Smooth muscle cell (in vitro differentiated cells): ENCODE results near the gene OGDH. TPM values are rescaled to one million over a fixed set of nuclear protein-coding genes. Genes with fewer than 3 reads are reported as not detected.

ENCODE experiments used
- DNase-seq: peaks from one replicate; lab custom pipeline; 2025; ENCODE audit not compliant: unreplicated experiment; lab: John Stamatoyannopoulos, UW
- H2AFZ ChIP-seq: fragments of 200-600 bp; sonication (generic); 2 replicates; pipeline ENCODE4 v1.6.0; 2016; ENCODE audit warnings: antibody characterized with exemption, low read depth, mild to moderate bottlenecking
- H3F3A ChIP-seq: fragments of 200-600 bp; sonication (generic); 2 replicates; pipeline ENCODE4 v1.6.0; 2017; ENCODE audit warnings: antibody characterized with exemption, low read depth
- H3K27ac ChIP-seq: fragments of 200-600 bp; sonication (generic); 2 replicates; pipeline ENCODE4 v1.5.1; 2016; ENCODE audit warnings: low read depth, mild to moderate bottlenecking
- H3K27me3 ChIP-seq: fragments of 200-600 bp; sonication (generic); 2 replicates; pipeline ENCODE4 v1.6.1; 2016; ENCODE audit warnings: low read depth, mild to moderate bottlenecking
- H3K36me3 ChIP-seq: fragments of 200-600 bp; sonication (generic); 2 replicates; pipeline ENCODE4 v1.5.1; 2016; ENCODE audit warnings: low read depth
- H3K4me1 ChIP-seq: fragments of 200-600 bp; sonication (generic); 2 replicates; pipeline ENCODE4 v1.5.1; 2016; ENCODE audit warnings: low read depth
- H3K4me2 ChIP-seq: fragments of 200-600 bp; sonication (generic); 2 replicates; pipeline ENCODE4 v1.6.0; 2016; ENCODE audit warnings: mild to moderate bottlenecking
- H3K4me3 ChIP-seq: fragments of 200-600 bp; sonication (generic); 2 replicates; pipeline ENCODE4 v1.5.1; 2016; ENCODE audit warnings: mild to moderate bottlenecking
- H3K79me2 ChIP-seq: fragments of 200-600 bp; sonication (generic); 2 replicates; pipeline ENCODE4 v1.6.0; 2016; ENCODE audit warnings: low read depth, mild to moderate bottlenecking
- H3K9ac ChIP-seq: fragments of 200-600 bp; sonication (generic); 2 replicates; pipeline ENCODE4 v1.6.0; 2016; ENCODE audit warnings: low read depth
- H3K9me3 ChIP-seq: fragments of 200-600 bp; sonication (generic); replicated peaks from 2 replicates; pipeline ENCODE4 v1.5.1; 2016; ENCODE audit warnings: low read depth
- H4K20me1 ChIP-seq: fragments of 200-600 bp; sonication (generic); 2 replicates; pipeline ENCODE4 v1.6.0; 2016; ENCODE audit warnings: low read depth
- WGBS: methylation state at CpG from one replicate; pipeline ENCODE4 v1.1.7; 2016; ENCODE audit warnings: low lambda C conversion rate; 5-methylcytosine and 5-hydroxymethylcytosine counted together
- polyA plus RNA-seq: library from polyadenylated mRNA; unstranded; fragments of >200 nt; fragmentation: Nextera tagmentation; extraction: Ambion mirVana; gene quantifications from 2 replicates; pipeline ENCODE4 v1.2.1, GENCODE V29; 2016
- total RNA-seq: library from RNA; depleted of rRNA; stranded (reverse); fragments of >200 nt; gene quantifications from 2 replicates; pipeline ENCODE4 v1.2.3, GENCODE V29; 2014
- TF ChIP-seq, protein P1 (sequence below): fragments of 200-600 bp; sonication (generic); IDR thresholded peaks from 2 replicates; pipeline ENCODE4 v1.5.1; 2017; ENCODE audit warnings: borderline replicate concordance, mild to moderate bottlenecking, antibody characterized with exemption; ENCODE audit not compliant: insufficient read depth, poor library complexity, severe bottlenecking

OGDH gene
- total and polyA plus RNA-seq, 2 experiments from 2014 or later: 32.6 to 34.2 TPM

DNA sequence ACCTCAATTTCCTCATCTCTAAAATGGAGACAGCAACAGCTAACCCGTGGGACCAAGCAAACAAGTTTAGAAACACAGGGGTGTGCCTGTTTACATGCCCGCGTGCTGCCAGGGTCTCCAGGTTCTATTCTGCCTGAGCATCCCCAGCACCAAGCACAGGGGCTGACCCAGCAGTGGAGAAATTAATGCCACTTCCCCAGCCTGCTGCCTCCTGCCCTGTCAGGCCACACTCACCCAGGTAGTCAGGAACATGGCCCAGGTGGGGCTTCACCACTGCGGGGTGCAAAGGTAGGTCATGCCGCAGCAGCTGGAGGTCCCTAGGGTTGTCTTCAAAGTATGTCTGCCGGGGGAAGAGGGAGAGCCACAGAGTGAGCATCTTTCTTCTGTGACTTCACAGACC, 38.5 kb upstream of the OGDH start:
- Histone ChIP-seq H3K4me2 (no peak overlapping the region), H3K9me3 (no peaks in the 10 kb centered on the region), H3K36me3 (peaks cover 12% of the 10 kb centered on the region), H3K4me1 (peaks cover 6% of the 10 kb centered on the region), H2AFZ (no peak overlapping the region), H3K79me2 (peaks cover 19% of the 10 kb centered on the region), H4K20me1 (peaks cover 17% of the 10 kb centered on the region), H3F3A (no peaks in the 10 kb centered on the region), H3K27ac (no peak overlapping the region), H3K9ac (no peak overlapping the region), H3K4me3 (no peak overlapping the region), H3K27me3 (no peaks in the 10 kb centered on the region)
- WGBS: 98% methylated on average over 6 of the region's 6 CpGs
- DNase-seq: no peak
- TF ChIP-seq, protein P1, sequence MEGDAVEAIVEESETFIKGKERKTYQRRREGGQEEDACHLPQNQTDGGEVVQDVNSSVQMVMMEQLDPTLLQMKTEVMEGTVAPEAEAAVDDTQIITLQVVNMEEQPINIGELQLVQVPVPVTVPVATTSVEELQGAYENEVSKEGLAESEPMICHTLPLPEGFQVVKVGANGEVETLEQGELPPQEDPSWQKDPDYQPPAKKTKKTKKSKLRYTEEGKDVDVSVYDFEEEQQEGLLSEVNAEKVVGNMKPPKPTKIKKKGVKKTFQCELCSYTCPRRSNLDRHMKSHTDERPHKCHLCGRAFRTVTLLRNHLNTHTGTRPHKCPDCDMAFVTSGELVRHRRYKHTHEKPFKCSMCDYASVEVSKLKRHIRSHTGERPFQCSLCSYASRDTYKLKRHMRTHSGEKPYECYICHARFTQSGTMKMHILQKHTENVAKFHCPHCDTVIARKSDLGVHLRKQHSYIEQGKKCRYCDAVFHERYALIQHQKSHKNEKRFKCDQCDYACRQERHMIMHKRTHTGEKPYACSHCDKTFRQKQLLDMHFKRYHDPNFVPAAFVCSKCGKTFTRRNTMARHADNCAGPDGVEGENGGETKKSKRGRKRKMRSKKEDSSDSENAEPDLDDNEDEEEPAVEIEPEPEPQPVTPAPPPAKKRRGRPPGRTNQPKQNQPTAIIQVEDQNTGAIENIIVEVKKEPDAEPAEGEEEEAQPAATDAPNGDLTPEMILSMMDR: no peak

DNA sequence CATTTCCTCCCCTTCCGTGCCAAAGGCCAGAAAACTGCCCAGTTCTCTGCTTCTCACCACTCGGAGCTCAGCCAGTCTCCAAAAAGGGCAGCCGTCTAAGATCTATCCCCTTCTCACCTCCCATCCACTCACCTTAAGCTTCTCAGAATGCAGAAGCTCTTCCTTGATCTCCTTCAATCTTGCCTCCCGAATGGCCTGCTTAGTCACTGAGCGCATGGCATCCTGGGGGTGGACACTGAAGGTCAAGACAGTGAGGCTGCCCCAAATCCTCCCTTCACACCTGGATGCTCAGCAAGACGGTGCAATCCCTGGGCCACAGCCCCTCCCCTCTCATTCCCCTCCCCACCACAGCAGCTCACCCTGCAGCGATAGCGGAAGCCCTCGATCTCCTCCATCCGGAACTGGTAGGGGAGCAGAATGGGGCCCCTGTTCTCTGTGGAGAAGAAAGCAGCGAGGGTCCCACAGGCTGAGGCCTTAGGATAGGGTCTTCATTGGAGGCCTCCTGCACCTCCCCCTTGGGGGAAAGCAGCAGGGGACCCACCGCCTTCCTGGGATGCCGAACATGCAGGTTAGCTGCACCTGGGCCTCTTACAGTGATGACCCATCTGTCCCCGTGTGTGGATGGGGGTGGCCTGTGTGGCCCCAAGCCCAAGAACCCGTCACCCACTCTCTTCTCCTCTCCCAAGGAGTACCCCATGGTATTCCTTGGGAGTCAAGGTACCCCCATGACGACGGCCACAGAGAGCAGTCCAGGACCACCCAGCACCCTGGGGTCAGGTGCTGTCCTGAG, 37.5 kb upstream of the OGDH start:
- Histone ChIP-seq H3K4me2 (no peak overlapping the region), H3K27me3 (no peaks in the 10 kb centered on the region), H3K27ac (no peak overlapping the region), H3K79me2 (peaks cover 29% of the 10 kb centered on the region), H3K9me3 (no peaks in the 10 kb centered on the region), H2AFZ (no peak overlapping the region), H3K4me3 (no peak overlapping the region), H3K4me1 (peaks cover 8% of the 10 kb centered on the region), H3F3A (no peaks in the 10 kb centered on the region), H3K9ac (no peak overlapping the region), H3K36me3 (peaks cover 12% of the 10 kb centered on the region), H4K20me1 (peaks cover 17% of the 10 kb centered on the region)
- TF ChIP-seq, protein P1: no peak
- 98% methylated on average over 17 of the region's 17 CpGs for WGBS
- no peak for DNase-seq

DNA sequence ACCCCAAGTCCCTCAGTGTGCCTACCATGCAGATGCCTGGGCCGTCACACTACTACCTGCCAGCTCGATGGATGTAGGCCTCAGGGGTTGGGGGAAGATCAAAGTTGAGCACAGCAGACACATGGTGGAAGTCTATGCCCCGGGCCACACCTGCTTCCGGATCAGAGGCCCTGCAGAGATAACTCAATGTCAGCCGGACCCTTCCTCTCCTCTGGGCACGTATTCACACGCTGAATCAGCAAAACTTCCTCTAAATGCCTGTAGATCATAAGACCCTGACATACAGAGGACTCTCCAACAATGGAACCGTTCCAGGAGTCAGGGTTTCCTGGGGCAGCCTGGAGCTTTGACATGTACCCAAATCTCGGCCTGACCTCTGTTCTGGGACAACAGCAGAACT, 36.5 kb upstream of the OGDH start:
- H3K27ac ChIP-seq: no peak overlapping the region
- H3K27me3 ChIP-seq: no peaks in the 10 kb centered on the region
- TF ChIP-seq, protein P1: no peak
- no peak overlapping the region for H3K4me3 ChIP-seq
- 99% methylated on average over 9 of the region's 9 CpGs for WGBS
- no peak overlapping the region for H3K4me2 ChIP-seq
- peaks cover 12% of the 10 kb centered on the region for H3K36me3 ChIP-seq
- H3K9ac ChIP-seq: no peak overlapping the region
- no peak for DNase-seq
- no peaks in the 10 kb centered on the region for H3F3A ChIP-seq
- H3K9me3 ChIP-seq: no peaks in the 10 kb centered on the region
- H2AFZ ChIP-seq: no peak overlapping the region
- peaks cover 14% of the 10 kb centered on the region for H3K4me1 ChIP-seq
- peaks cover 8% of the 10 kb centered on the region for H4K20me1 ChIP-seq
- H3K79me2 ChIP-seq: peaks cover 35% of the 10 kb centered on the region

DNA sequence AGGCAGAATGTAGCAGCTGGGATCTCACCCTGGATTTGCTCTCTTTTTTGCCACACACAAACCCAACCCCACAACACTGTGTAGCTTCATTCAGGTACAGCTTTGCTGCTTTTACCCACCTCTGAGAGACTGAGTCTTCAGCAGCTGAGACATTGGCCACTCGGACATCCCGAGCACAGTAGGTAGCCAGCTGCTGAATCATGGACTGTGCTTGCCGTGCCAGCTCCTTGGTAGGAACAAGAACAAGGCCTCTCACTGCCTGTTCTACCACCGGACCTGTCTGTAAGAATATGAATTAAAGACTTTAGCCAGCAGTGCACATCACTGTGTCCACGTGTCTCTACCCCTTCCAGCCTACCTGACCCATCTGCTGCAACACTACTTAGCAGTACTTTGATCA, 33.7 kb upstream of the OGDH start:
- Histone ChIP-seq H3K4me1 (peaks cover 14% of the 10 kb centered on the region), H3K9ac (peak overlapping the region; percentile 89), H2AFZ (no peak overlapping the region), H3K4me3 (peak overlapping the region; percentile 87), H3F3A (no peaks in the 10 kb centered on the region), H3K27ac (peak overlapping the region; percentile 83), H3K4me2 (peak overlapping the region; percentile 97), H4K20me1 (no peaks in the 10 kb centered on the region), H3K79me2 (peaks cover 35% of the 10 kb centered on the region), H3K9me3 (no peaks in the 10 kb centered on the region), H3K36me3 (peaks cover 12% of the 10 kb centered on the region), H3K27me3 (no peaks in the 10 kb centered on the region)
- WGBS: 80% methylated on average over 5 of the region's 5 CpGs
- TF ChIP-seq, protein P1: no peak
- DNase-seq: no peak
